Stromal cell of bone marrow (primary cell): ENCODE data around the gene CGB8.
"Not testable (repeated sequence)": the region's sequence is repeated elsewhere in the genome, so short reads cannot be mapped to it uniquely, and the experiment has no call there.

Experiments
- DNase-seq: peaks from one replicate; pipeline ENCODE4 v3.0.0-alpha.2; 2012; ENCODE audit warnings: low read depth

CGB8 gene

DNA sequence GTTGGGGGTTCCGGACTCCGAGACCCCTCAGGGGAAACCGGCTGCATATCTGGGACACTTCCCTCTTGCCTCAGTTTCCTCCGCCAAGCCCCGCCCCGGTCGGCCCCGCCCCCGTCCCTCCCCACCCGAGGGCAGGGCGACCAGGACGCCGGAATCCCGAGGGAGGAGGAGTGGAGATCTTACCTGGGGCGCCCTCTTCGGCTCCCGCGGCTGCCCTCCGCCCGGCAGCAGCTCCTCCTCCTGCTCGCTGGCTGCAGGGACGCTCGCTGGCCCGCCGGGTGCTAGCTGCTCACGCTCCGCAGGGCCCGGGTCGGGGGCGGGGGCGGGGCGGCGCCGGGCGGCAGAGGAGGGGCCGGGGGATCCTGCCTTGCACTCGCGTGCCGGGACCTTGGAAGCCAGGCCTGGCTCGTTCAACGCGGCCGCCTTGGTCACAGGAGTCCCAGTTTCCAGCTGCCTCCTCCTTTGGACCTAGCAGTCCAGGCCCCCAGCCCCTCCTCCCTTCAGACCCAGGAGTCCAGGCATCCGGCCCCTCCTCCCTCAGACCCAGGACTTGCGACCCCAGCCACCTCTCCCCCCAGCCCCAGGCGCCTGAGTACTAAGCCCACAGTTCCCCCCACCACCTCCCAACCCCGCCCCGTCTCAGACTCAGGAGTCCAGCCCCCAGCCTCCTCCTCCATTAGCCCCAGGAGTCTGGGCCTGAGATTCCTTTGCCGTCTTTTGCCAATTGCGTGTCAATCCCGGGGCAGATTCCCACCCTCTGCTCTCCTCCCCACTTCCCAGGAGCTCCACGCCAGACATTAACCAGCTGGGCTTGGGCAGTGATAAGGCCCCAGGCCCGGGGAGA is 16.1 kb upstream of the CGB8 start, which contains the start of gene NTF4:
Gene NTF4 (minus strand): TSS at position 51 of the 844 bp plus-strand sequence. CDS start 2,821 bp downstream, outside the sequence.
- no peak for DNase-seq

DNA sequence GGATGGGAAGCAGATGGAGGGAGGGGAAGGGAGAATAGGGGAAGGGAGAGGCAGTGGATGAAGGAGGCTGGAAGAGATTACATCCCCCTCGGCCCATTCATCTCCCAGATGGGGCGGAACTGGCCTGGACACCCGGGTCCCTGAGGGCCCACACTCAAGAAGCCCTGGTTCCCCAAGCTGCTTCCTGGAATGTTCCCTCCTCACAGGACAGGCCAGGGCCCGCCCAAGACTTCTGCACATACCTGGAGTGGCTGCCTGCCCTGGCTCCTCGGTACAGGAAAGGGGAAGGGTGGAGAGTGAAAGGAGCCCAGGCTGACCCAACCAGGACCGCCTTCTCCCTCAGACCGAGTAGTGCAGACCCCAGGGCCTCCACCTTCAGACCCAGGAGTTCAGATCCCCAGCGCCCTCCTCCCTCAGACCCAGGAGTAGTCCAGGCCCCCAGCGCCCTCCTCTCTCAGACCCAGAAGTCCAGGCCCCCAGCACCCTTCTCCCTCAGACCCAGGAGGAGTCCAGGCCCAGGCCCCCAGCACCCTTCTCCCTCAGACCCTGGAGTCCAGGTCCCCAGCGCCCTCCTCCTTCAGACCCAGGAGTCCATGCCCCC is 15.2 kb upstream of the CGB8 start:
- no peak for DNase-seq

DNA sequence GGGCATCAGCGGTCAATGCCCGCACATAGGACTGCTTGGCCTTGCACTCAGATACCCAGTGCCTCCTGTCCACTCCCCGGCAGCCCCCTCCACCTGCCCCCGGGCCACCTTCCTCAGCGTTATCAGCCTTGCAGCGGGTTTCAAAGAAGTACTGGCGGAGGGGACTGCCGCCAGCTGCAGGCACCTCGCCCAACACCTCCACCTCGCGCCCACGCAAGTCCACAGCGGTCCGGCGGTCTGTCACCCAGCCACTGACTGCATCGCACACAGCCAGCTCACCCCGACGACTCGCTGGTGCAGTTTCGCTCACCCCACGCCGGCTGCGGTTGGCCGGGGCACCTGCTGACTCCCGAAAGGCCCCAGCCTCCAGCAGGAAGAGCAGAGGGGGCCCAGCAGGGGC is 12.5 kb upstream of the CGB8 start:
- DNase-seq, result no peak

DNA sequence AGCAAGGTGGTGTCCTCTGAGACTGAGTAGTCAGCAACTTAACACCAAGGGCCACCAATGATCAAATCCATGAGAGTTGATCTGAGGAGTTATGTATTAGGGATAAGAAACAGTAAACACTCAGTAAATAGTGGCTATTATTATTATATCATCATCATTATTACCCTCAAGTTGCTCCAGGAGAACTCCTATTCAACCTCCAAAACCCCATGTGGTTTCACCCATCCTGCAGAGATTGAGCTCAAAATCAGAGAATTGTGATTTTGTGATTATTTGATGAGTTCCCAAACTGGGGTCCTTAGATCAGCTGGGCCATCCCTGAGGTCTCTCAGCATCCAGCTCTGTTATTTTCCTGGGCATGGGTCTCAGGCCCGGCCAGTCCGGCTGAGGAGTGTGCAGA is 12.1 kb upstream of the CGB8 start:
- DNase-seq, result no peak

DNA sequence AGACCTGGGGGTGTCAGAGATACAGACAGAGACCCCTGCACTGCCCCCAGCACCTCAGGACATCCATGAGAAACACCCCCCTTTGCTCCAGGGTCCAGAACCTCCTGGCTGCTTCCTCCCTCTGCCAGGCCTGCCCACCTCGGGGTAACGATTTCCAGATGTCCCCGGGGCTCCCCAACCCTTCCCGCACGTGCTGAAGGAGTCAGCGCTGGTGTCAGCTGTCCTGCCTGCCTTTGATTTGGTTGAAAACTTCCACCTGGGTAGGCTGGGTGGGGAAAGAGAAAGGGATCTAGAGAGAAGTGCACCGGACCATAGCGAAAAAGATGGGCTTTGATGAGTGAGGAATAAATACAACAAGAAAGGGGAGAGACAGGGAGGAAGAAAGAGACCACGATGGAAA is 10.1 kb upstream of the CGB8 start:
- DNase-seq, result no peak

DNA sequence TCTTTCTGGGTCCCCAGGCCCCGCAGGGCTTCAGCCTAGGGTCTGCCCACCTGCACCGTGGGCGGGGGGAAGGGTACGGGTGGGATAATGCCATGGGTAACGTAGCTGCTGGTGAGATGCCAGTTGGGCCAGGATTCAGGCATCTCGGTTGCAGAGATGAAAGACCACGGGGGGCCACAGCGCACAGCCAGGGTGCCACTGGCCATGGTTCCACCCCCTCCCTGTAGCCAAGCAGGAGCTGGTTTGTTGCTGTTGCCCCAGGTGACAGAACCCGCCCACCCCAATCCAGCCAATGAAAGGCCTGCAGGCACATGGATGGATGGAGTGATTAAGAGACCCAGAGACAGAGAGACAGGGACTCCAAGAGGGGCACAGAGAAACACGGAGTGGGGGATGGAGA is 9.7 kb upstream of the CGB8 start:
- DNase-seq, result no peak

DNA sequence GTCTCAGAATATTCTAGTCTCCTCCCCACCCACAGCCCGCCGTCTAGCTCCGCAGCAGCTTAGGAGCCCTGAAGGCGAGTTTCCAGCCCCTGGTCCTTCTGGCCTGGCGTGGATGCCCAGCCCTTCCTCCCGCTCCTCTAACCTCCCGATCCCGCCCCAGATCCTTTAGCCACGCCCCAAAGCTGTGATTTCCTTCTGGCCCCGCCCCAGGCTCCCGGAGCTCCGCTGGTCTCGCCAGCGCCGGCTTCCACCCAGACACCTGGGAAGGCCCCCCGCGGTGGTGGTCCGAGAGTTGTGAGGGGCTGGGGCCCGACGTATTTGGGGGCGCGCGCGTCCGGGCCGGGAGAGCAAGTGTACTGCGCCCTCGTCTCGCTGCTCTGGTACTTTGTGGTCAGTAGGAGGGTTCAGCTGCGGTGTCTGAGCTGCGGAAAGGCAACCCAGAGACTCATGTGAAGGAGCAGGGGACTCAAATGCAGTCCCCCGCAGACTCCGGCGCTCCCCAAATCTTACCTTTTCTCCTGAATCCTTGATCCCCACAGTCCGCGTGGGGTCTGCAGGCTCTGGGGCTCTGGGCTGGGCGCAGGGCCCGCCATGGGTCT is 8.8 kb upstream of the CGB8 start, which contains the start of gene CGB7:
Gene CGB7 (minus strand): TSS at position 114 of the 599 bp plus-strand sequence. CDS start 2,374 bp downstream, outside the sequence.
- no peak for DNase-seq

DNA sequence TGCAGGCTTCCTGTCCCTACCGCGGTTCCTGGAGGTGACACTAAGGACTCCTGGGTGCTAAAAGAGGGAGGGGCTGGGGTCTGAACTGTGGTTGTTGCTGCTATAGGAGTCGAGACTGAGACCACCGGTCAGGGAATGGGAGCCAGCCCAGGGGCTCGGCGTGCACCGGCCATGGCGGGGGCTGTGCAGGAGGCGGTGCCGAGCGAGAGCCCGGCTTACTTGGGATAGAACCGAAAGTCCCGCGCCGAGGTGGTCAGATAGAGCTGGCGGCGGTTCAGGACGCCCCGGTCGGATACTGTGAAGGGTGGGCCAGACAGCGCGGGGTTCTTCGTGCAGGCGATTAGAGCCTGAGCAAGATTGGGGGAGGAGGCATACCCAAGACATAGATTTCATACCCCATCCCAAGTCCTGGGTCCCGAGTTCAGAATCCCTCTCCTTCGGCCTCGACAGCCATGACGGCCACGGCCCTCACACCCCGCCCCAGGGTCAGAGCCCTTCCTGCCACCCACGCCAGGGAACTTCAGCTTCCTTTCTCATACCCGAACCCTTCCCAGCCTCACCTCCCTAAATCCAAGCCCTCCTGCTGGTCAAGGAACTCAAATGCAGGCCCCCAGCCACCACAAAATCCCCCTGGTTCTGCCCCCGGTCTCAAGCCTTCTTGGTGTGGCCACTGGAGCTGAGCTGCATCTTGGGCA is 8.1 kb upstream of the CGB8 start:
- not testable (repeated sequence) for DNase-seq

DNA sequence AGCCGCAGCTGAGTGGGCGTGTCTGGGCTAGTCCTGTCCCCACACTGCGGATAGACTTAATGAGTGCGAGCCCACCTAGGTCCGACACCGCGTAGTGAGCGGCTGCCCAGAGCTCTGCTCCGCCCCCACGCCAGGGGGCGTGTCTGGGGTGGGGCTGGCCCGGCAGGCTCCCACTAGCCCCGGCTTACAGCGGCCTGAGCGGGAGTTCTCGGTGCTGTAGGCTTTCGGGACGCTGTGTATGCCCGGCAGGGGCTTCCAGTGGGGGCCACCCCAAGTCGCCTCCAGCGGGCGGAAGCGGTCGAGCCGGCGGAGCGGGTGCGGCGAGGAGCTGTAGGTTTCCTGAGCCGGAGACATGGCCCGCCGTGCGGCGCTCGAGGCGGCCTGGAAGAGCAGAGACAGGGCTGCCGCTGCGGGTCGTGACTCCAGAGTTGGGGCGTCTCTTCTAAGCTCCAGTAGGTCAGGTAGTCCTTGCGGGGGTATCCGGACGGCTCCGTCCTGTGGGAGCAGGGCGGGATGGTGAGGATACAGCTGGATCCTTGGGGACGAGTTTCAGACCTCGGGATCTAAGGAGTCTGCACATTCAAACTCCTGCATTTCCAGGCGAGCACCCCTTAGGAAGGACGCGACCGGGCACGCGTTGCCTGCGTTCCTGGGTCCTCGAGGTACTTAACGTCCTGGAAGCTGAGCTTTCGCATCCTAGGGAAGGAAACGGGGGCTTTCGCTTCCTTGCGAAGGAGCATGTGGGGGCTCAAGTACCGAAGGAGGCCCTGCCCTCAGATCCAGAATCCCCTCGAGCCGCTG is 7.4 kb upstream of the CGB8 start:
- DNase-seq, result peak; percentile 13

DNA sequence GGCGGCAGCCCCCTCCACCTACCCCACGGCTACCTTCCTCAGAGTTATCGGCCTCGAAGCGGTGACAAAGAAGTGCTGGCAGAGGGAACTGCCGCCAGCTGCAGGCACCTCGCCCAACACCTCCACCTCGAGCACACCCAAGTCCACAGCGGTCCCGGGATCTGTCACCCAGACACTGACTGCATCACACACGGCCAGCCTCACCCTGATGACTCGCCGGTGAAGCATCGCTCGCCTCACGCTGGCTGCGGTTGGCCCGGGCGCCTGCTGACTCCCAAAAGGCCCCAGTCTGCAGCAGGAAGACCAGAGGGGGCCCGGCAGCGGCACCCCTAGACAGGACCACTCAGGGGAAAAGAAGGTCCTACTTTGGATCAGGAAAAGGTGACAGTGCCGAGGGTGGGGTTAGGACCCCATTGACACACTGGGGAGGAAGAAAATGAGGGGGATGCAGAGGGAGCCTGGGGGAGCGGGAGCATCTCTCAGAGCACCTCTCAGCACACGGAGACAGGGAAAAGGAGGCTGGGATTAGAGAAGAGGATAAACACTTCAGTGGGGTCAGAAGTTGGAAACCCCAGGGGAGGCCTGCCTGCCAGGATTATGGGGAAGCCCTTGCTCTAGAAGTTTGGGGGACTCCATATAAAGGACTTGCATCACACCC is 1.6 kb upstream of the CGB8 start:
- DNase-seq, result peak; percentile 11

DNA sequence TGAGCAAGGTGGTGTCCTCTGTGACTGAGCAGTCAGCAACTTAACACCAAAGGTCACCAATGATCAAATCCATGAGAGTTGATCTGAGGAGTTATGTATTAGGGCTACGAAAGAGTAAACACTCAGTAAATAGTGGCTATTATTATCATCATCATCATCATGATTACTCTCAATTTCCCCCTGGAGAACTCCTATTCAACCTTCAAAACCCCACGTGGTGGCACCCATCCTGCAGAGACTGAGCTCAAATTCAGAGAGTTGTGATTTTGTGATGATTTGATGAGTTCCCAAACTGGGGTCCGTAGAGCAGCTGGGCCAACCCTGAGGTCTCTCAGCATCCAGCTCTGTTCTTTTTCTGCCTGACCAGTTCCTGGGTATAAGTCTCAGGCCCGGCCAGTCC is 923 bp upstream of the CGB8 start:
- not testable (repeated sequence) for DNase-seq

DNA sequence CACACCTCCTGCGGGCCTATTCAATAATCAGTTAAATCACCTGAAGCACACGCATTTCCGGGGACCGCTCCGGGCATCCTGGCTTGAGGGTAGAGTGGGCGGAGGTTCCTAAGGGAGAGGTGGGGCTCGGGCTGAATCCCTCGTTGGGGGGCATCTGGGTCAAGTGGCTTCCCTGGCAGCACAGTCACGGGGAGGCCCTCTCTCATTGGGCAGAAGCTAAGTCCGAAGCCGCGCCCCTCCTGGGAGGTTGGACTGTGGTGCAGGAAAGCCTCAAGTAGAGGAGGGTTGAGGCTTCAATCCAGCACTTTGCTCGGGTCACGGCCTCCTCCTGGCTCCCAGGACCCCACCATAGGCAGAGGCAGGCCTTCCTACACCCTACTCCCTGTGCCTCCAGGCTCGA is 5.4 kb downstream of the CGB8 start, which contains the start of gene CGB5:
Gene CGB5 (plus strand): TSS at position 301 of the 400 bp plus-strand sequence. CDS start 362 bp downstream, outside the sequence.
- DNase-seq, result not testable (repeated sequence)

DNA sequence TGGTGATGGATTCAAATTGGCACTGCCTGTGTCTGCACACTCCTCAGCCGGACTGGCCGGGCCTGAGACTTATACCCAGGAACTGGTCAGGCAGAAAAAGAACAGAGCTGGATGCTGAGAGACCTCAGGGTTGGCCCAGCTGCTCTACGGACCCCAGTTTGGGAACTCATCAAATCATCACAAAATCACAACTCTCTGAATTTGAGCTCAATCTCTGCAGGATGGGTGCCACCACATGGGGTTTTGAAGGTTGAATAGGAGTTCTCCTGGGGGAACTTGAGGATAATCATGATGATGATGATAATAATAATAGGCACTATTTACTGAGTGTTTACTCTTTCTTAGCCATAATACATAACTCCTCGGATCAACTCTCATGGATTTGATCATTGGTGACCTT is 6.2 kb downstream of the CGB8 start:
- DNase-seq, result not testable (repeated sequence)

DNA sequence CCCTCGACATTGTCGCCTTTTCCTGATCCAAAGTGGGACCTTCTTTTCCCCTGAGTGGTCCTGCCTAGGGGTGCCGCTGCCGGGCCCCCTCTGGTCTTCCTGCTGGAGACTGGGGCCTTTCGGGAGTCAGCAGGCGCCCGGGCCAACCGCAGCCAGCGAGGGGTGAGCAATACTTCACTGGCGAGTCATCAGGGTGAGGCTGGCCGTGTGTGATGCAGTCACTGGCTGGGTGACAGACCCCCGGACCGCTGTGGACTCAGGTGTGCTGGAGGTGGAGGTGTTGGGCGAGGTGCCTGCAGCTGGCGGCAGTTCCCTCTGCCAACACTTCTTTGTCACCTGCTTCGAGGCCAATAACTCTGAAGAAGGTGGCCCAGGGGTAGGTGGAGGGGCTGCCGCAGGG is 6.7 kb downstream of the CGB8 start:
- DNase-seq, result no peak

DNA sequence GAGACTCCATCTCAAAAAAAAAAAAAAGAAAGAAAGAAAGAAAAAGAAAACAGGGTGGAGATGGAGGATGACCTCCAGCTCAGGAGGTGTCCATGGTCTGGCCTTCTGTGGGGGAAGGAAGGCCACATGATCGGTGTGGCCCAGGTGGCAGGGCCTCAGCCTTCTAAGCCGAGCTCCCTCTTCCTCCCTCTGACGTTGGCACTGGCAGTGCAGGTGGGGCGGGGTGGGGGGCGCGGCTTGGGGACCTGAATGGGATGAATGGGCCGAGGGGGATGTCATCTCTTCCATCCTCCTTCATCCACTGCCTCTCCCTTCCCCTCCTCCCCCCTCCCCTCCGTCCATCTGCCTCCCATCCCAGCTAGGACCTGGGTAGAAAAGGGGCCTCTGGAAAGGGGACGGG is 9.2 kb downstream of the CGB8 start:
- not testable (repeated sequence) for DNase-seq

DNA sequence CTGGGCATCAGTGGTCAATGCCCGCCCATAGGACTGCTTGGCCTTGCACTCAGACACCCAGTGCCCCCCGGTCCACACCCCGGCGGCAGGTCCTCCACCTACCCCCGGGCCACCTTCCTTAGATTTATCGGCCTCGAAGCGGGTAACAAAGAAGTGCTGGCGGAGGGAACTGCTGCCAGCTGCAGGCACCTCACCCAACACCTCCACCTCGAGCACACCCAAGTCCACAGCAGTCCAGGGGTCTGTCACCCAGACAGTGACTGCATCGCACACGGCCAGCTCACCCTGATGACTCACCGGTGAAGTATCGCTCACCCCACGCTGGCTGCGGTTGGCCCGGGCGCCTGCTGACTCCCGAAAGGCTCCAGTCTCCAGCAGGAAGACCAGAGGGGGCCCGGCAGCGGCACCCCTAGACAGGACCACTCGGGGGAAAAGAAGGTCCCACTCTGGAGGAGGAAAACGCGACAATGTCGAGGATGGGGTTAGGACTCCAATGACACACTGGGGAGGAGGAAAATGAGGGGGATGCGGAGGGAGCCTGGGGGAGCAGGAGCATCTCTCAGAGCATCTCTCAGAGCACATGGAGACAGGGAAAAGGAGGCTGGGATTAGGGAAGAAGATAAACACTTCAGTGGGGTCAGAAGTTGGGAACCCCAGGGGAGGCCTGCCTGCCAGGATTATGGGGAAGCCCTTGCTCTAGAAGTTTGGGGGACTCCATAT is 10.2 kb downstream of the CGB8 start:
- DNase-seq, result not testable (repeated sequence)

DNA sequence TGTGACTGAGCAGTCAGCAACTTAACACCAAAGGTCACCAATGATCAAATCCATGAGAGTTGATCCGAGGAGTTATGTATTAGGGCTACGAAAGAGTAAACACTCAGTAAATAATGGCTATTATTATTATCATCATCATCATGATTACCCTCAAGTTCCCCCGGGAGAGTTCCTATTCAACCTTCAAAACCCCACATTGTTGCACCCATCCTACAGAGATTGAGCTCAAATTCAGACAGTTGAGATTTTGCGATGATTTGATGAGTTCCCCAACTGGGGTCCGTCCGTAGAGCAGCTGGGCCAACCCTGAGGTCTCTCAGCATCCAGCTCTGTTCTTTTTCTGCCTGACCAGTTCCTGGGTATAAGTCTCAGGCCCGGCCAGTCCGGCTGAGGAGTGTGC is 10.8 kb downstream of the CGB8 start:
- DNase-seq, result not testable (repeated sequence)

DNA sequence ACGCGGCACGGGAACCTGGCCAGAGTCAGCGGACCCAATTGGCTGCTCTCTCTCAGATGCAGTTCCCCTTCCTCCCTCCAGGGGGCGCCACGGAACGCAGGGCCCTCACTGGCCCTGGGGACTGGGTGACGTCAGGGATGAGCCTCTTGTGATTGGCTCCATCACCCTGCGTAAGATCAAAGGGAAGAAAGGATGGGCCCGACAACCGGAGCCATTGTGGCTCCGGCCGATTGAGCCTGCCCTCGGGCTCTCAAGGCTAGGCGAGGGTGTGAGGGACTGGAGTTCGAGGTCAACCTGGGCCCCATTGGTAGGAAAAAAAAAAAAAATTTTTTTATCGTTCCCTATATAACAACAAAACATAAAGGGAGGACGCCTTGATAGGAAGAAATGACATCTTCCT is 12.1 kb downstream of the CGB8 start, which contains the start of gene CGB1:
Gene CGB1 (minus strand): TSS at position 81 of the 400 bp plus-strand sequence. CDS start 184 bp downstream, outside the sequence.
- DNase-seq, result not testable (repeated sequence)

DNA sequence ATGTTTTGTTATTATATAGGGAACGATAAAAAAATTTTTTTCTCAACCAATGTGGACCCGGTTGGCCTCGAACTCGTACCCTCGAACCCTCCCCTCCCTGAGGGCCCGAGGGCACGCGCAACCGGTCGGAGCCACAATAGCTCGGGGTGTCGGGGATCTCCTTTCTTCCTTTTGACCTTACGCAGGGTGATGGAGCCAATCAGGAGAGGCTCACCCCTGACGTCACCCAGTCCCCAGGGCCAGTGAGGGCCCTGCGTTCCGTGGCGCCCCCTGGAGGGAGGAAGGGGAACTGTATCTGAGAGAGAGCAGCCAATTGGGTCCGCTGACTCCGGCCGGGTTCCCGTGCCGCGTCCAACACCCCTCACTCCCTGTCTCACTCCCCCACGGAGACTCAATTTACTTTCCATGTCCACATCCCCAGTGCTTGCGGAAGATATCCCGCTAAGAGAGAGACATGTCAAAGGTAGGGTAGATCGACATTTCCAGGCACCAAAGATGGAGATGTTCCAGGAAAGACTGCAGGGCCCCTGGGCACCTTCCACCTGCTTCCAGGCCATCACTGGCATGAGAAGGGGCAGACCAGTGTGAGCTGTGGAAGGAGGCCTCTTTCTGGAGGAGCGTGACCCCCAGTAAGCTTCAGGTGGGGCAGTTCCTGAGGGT is 17.1 kb downstream of the CGB8 start, which contains the start of gene CGB2:
Gene CGB2 (plus strand): TSS at position 249 of the 660 bp plus-strand sequence. CDS start 206 bp downstream, at position 455.
- DNase-seq, result not testable (repeated sequence)
